ENCODE results near the gene TMEM43.

TMEM43 gene

DNA sequence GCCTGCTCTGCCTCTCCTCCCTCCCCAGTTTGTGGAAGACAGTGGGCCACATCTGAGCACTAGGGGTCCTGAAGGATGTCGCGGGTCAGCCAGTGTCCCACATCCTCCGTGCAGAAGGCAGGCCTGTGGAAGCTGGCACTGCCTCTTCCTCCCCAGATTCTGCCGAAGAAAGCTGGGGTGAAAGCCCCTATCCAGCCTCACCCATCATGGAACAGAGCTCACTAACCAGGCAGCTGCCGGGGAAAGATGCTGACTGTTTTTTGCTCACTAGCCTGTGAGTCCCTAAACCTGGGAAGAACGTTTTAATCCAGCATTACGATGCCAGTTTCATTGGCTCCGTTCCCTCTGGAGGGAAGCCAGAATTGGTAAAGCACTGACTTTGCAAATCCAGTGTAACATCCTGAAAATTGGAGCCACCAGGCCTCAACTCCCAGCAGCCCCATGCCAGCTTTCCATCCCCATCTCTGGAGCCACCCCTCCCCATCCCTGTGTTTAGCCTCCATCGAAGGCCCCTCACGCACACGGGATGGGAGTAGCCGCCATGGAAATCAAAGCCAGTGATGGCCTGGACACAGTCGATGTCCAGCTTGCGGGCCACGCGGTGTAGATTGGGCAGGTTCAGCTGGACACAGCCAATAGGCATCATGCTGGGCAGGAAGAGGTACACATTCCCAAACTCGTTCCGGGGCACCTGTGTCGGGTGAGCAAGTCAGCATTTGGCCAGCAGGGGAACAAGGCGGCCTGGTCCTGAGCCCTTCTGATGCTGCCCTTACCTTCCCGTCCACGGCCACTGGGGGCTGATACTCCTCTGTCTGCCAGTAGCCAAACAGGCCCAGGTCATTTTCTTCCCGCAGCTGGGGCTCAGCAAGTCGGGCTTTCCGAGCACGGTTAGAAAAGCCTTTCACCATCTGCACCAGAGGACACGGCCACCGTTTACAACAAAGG is 23.5 kb downstream of the TMEM43 start:
- POLR2A ChIA-PET: no interaction called here
- no peak for DNase-seq (ENCODE audit: extremely low spot score)
- CTCF ChIA-PET: interaction anchor here (1.2 kb wide), 1 partner anchor 23 kb away, joined by 3 read pairs; no protein-coding TSS in a partner anchor
- TF ChIP-seq CTCF (IDR thresholded peaks at IDR 0.05; ENCODE audit: control extremely low read depth, extremely low read depth, low read depth, missing control alignments): no peak

GRCh38 chr3:14150078-14150477 is 25.2 kb downstream of the TMEM43 start:
- DNase-seq (ENCODE audit: extremely low spot score): no peak
- ChIA-PET POLR2A (interaction anchor here (0.5 kb wide), 1 partner anchor 99 kb away, joined by 3 read pairs; no protein-coding TSS in a partner anchor), CTCF (interaction anchor here (1.3 kb wide), 1 partner anchor 28 kb away, joined by 4 read pairs; the partner anchor contains the start of gene XPC)
- TF ChIP-seq CTCF (IDR thresholded peaks at IDR 0.05; ENCODE audit: control extremely low read depth, extremely low read depth, low read depth, missing control alignments): no peak

GRCh38 chr3:14150491-14151230 is 25.8 kb downstream of the TMEM43 start:
- ChIA-PET POLR2A (interaction anchor here (0.5 kb wide), 1 partner anchor 98 kb away, joined by 3 read pairs; no protein-coding TSS in a partner anchor), CTCF (interaction anchor here (1.3 to 1.5 kb wide), 3 partner anchors 13 to 27 kb away, joined by 3 to 5 read pairs (median 4); partner anchors contain the start of gene XPC)
- TF ChIP-seq CTCF (IDR thresholded peaks at IDR 0.05; ENCODE audit: control extremely low read depth, extremely low read depth, low read depth, missing control alignments): no peak
- no peak for DNase-seq (ENCODE audit: extremely low spot score)

DNA sequence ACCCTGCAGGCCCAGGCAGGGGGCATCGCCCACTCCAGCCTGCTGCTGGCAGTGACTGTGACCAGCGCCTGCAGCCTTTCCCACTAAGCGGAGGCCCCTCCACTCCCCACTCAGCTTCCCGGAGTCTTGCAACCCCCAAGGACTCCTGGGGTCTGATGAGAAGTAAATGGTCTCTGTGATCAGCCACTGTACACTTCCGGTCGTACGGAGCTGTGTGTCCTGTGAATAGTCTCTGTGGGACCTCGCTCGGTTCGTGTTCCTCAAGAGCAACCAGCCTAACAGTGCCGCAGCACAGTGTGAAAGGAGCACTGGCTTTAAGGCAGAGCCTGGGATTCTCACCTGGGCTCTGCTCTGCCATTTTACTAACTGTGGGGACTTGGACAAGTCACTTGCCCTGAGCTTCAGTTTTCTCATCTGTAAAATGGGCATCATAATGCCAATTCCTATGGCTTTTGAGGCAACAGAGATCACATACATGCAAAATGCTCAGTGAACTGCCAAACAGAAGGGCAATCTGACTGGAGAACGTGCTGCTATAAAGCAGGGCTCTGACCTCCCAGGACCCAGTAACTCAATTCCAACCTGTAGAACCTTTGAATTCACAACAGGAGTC is 26.7 kb downstream of the TMEM43 start:
- ChIA-PET POLR2A (no interaction called here), CTCF (interaction anchor here (1.3 to 1.9 kb wide), 4 partner anchors 12 to 27 kb away, joined by 3 to 5 read pairs (median 4); partner anchors contain the start of genes LSM3 and XPC)
- TF ChIP-seq CTCF (IDR thresholded peaks at IDR 0.05; ENCODE audit: control extremely low read depth, extremely low read depth, low read depth, missing control alignments): no peak
- DNase-seq (ENCODE audit: extremely low spot score): no peak

DNA sequence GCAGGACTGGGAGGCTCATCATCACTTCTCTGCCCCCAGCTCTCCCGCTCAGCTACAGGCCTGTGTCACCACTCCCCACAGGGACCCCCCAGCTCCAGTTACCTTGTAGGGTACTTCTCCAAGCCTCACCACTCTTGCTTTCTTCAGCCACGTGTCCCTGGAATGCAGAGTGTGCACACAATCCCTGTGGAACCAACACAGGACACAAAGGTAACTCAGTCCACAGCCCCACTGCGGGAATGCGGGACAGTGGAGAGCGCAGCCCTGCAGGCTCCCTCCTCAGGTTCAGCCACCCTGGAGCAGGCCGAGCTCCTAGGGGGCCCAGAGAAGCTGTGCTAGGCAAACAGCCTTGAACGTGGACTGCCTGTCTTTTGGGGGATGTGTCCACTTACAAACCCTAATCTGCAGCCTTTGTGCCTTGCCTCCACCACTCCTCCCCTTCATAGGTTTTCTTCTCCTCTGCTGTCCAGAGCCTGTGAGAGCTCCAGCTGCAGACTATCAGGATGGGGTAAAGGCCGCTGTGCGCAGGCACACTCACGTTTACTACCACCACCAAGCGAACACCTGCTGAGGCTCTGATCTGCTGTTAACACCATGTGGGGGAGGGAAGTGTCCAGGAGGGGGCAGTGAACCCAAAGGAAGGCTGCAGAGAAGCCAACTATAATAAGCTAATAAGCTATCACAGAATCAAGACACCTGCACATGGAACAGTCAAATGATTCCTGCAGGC is 27.5 kb downstream of the TMEM43 start:
- DNase-seq (ENCODE audit: extremely low spot score): no peak
- ChIA-PET CTCF (interaction anchor here (0.6 to 1.9 kb wide), 5 partner anchors 9 to 26 kb away, joined by 3 to 5 read pairs (median 3); partner anchors contain the start of genes LSM3 and XPC), POLR2A (no interaction called here)
- TF ChIP-seq CTCF (IDR thresholded peaks at IDR 0.05; ENCODE audit: control extremely low read depth, extremely low read depth, low read depth, missing control alignments): no peak
